Heart left ventricle (tissue), 16 donors: ENCODE measurements around the gene FBXO3. TPM values are rescaled to one million over a fixed set of nuclear protein-coding genes. Genes with fewer than 3 reads are reported as not detected.

Experiments
- ATAC-seq, 4 donors: fragments of 200-7000 bp; cut with Tn5 transposase; one replicate each; pipeline ENCODE4 v1.9.1; 2020 to 2022; ENCODE audit warnings: moderate library complexity in 4 of 4, mild to moderate bottlenecking in 3 of 4, moderate number of reproducible peaks in 1 of 4
- DNase-seq, 5 donors: peaks; one replicate each; pipeline ENCODE4 v3.0.0-alpha.2; 2020
- H3K27ac ChIP-seq, 12 donors: fragments of 200-600 bp; sonication (generic) in 4 of 12; one replicate each; pipeline versions ENCODE4 v1.5.0 to v1.8.0; 2016 to 2022; ENCODE audit warnings: mild to moderate bottlenecking in 2 of 12
- H3K27me3 ChIP-seq, 9 donors: fragments of 200-600 bp; sonication (generic) in 2 of 9; one replicate each; pipeline versions ENCODE4 v1.5.1 to v1.8.0; 2016 to 2022; ENCODE audit warnings: mild to moderate bottlenecking in 3 of 9
- H3K36me3 ChIP-seq, 9 donors: fragments of 200-600 bp; sonication (generic) in 2 of 9; one replicate each; pipeline versions ENCODE4 v1.5.0 to v1.8.0; 2018 to 2022; ENCODE audit warnings: mild to moderate bottlenecking in 2 of 9
- H3K4me1 ChIP-seq, 12 donors: fragments of 200-600 bp; sonication (generic) in 4 of 12; one replicate each; pipeline versions ENCODE4 v1.5.0 to v1.8.0; 2016 to 2022; ENCODE audit warnings: mild to moderate bottlenecking in 3 of 12
- H3K4me3 ChIP-seq, 12 donors: fragments of 200-600 bp; sonication (generic) in 4 of 12; one replicate each; pipeline versions ENCODE4 v1.5.0 to v1.8.0; 2017 to 2022; ENCODE audit warnings: mild to moderate bottlenecking in 9 of 12, moderate library complexity in 4 of 12
- H3K9me3 ChIP-seq, 12 donors: fragments of 200-600 bp; sonication (generic) in 4 of 12; one replicate each; pipeline versions ENCODE4 v1.5.0 to v1.8.0; 2016 to 2022; ENCODE audit warnings: mild to moderate bottlenecking in 1 of 12
- CTCF ChIP-seq, 12 donors: fragments of 200-600 bp; sonication (generic) in 4 of 12; IDR thresholded peaks; one replicate each; pipeline versions ENCODE4 v1.5.0 to v1.8.0; 2018 to 2022; ENCODE audit warnings: antibody characterized with exemption in 12 of 12, mild to moderate bottlenecking in 5 of 12
- POLR2A ChIP-seq, 2 donors: fragments of 450-650 bp; IDR thresholded peaks; one replicate each; pipeline ENCODE4 v1.6.1; 2017; ENCODE audit warnings: antibody characterized with exemption in 2 of 2, mild to moderate bottlenecking in 2 of 2, moderate library complexity in 2 of 2
- WGBS, 4 donors: extraction: QIAGEN DNeasy Blood & Tissue Kit in 2 of 4; methylation state at CpG; one replicate each; pipeline versions ENCODE4 v1.1.5 to v1.1.7; 2013 to 2018; 5-methylcytosine and 5-hydroxymethylcytosine counted together
- intact Hi-C, 10 donors: fragments of 100-400 bp; cut with DNase I; formaldehyde crosslinking; loops; one replicate each; pipeline versions ENCODE4 v1.11.1 to v1.14.2; 2022
- polyA plus RNA-seq, 2 donors: library from polyadenylated mRNA; stranded (reverse); fragments of 200-250 nt; gene quantifications; one replicate each; pipeline ENCODE4 v1.2.3, GENCODE V29; 2013
- total RNA-seq, 9 donors: library from RNA; depleted of rRNA in 2 of 9; stranded (reverse); fragments of >200 nt in 2 of 9; fragmentation: NEBNext Ultra II Directional in 3 of 9; extraction: Animal tissue kit (Norgen Biotek cat#: 25700) in 3 of 9; gene quantifications; one replicate each; pipeline versions ENCODE4 v1.1.0 to v1.2.4, GENCODE V29; 2016 to 2023
- donor health status: ischemic (EF 13 %, LVEDD 7.1; RV severe dilation, severe dysfunction).
- donor health status: healthy with polysubstance abuse.
- donor health status: DM: no; HTN: yes; CAD: no.
- donor health status: DM: no; HTN: no; CAD: no.
- donor health status: ischemic (EF 25% LVEDD 6.9; RV normal size, moderate dysfunction).
- donor health status: ischemic (EF 25% LVEDD 5.7; RV mildly dilated, moderate dysfunction).
- donor health status: healthy.
- donor health status: DM: yes; HTN: yes; CAD: no.
- donor health status: ischemic (EF 35%, LVEDD 5.7; RV mildly dilated, moderate dysfunction).
- donor health status: nonischemic (EF 11% LVEDD 7.7; RV severe dilation, severe dysfunction).
- donor health status: DM: yes; HTN: yes; CAD: no.
- donor health status: PGD.
- donor health status: ischemic (EF 29% LVEDD 5.4; RV normal size, mild dysfunction).
- donor health status: nonischemic (EF 23%, LVEDD 6.1; RV moderate dilation, normal function).

The FBXO3 gene
- total and polyA plus RNA-seq, 11 donors: 25.7 to 72.8 (median 49.8) TPM

- DNase-seq (peak in 4 of 5 donors; percentile 46 to 76 (median 67)), ATAC-seq (peak; percentile 49 to 84 (median 76))
- intact Hi-C loops: loop anchor here in 2 of 10 donors (1.0 to 2.0 kb wide), 2 partner anchors 12 to 21 kb away; no protein-coding TSS in a partner anchor
- Histone ChIP-seq H3K27me3 (no peaks in the 10 kb centered on the region), H3K36me3 (peaks cover 3 to 41% (median 37%) of the 10 kb centered on the region in 9 donors), H3K9me3 (no peaks in the 10 kb centered on the region), H3K4me3 (peak overlapping the region in 1 of 12 donors; percentile 1), H3K4me1 (peaks cover 40 to 92% (median 71%) of the 10 kb centered on the region in 12 donors), H3K27ac (peak overlapping the region; percentile 78 to 96 (median 91))
- WGBS, 4 donors: 40 to 53% (median 43%) methylated on average over 6 of the region's 6 CpGs
- TF ChIP-seq CTCF (IDR thresholded peaks at IDR 0.05) (no peak), POLR2A (IDR thresholded peaks at IDR 0.05) (no peak)
Observed at GRCh38 chr11:33723238-33723881, 51.0 kb downstream of the FBXO3 start.

- Histone ChIP-seq H3K4me3 (peak overlapping the region in 1 of 12 donors; percentile 7), H3K36me3 (peaks cover 3 to 47% (median 43%) of the 10 kb centered on the region in 9 donors), H3K9me3 (no peaks in the 10 kb centered on the region), H3K4me1 (peaks cover 40 to 95% (median 70%) of the 10 kb centered on the region in 12 donors), H3K27ac (peak overlapping the region; percentile 78 to 96 (median 91)), H3K27me3 (no peaks in the 10 kb centered on the region)
- DNase-seq (peak in 1 of 5 donors; percentile 61), ATAC-seq (peak in 3 of 4 donors; percentile 1 to 30 (median 26))
- TF ChIP-seq CTCF (IDR thresholded peaks at IDR 0.05) (no peak), POLR2A (IDR thresholded peaks at IDR 0.05) (no peak)
- 65 to 75% (median 69%) methylated on average over 2 of the region's 2 CpGs for WGBS, 4 donors
- intact Hi-C loops: loop anchor here in 2 of 10 donors (1.0 to 2.0 kb wide), 2 partner anchors 13 to 20 kb away; no protein-coding TSS in a partner anchor
Observed at GRCh38 chr11:33722590-33723234, 51.6 kb downstream of the FBXO3 start.

GRCh38 chr11:33721984-33722383, 52.3 kb downstream of the FBXO3 start:
- DNase-seq (no peak), ATAC-seq (peak in 2 of 4 donors; percentile 9 to 40)
- no peak for TF ChIP-seq CTCF (IDR thresholded peaks at IDR 0.05)
- intact Hi-C loops: loop anchor here in 1 of 10 donors (2.0 kb wide), 1 partner anchor 19 kb away; no protein-coding TSS in a partner anchor
- Histone ChIP-seq H3K4me1 (peaks cover 40 to 97% (median 71%) of the 10 kb centered on the region in 12 donors), H3K27ac (peak overlapping the region; percentile 78 to 96 (median 91)), H3K36me3 (peaks cover 3 to 55% (median 51%) of the 10 kb centered on the region in 9 donors), H3K9me3 (no peaks in the 10 kb centered on the region), H3K4me3 (no peak overlapping the region), H3K27me3 (no peaks in the 10 kb centered on the region)
- WGBS, 4 donors: 27 to 68% (median 35%) methylated on average over 5 of the region's 5 CpGs

GRCh38 chr11:33721426-33721825, 52.9 kb downstream of the FBXO3 start:
- TF ChIP-seq POLR2A (IDR thresholded peaks at IDR 0.05) (no peak), CTCF (IDR thresholded peaks at IDR 0.05) (no peak)
- H3K4me3 ChIP-seq: no peak overlapping the region
- peaks cover 3 to 60% (median 56%) of the 10 kb centered on the region in 9 donors for H3K36me3 ChIP-seq
- peaks cover 39 to 97% (median 75%) of the 10 kb centered on the region in 12 donors for H3K4me1 ChIP-seq
- 0 to 24% (median 16%) methylated on average over 1 of the region's 1 CpG for WGBS, 4 donors
- DNase-seq (peak in 1 of 5 donors; percentile 66), ATAC-seq (peak in 2 of 4 donors; percentile 28 to 29)
- H3K9me3 ChIP-seq: no peaks in the 10 kb centered on the region
- peak overlapping the region; percentile 78 to 96 (median 91) for H3K27ac ChIP-seq
- no peaks in the 10 kb centered on the region for H3K27me3 ChIP-seq
- intact Hi-C loops: no loop called here
